Activated naive CD4-positive, alpha-beta T cell (primary cell): Measurements from ENCODE around the gene AQP1.

ENCODE experiments used
- DNase-seq, 4 experiments: peaks; one replicate each; lab custom pipeline; 2025; lab: John Stamatoyannopoulos, UW

Gene AQP1

GRCh38 chr7:30906515-30907240 is 5.0 kb upstream of the AQP1 start:
- no peak for DNase-seq

- no peak for DNase-seq
Observed at GRCh38 chr7:30907527-30908267, 4.0 kb upstream of the AQP1 start.

GRCh38 chr7:30908681-30909080 is 3.0 kb upstream of the AQP1 start:
- no peak for DNase-seq

GRCh38 chr7:30909431-30909830 is 2.2 kb upstream of the AQP1 start:
- no peak for DNase-seq

GRCh38 chr7:30910411-30911073 is 1.1 kb upstream of the AQP1 start:
- no peak for DNase-seq

GRCh38 chr7:30911133-30911532 is 520 bp upstream of the AQP1 start:
- no peak for DNase-seq

- DNase-seq, result no peak
Observed at GRCh38 chr7:30912021-30912730, 523 bp downstream of the AQP1 start.

- no peak for DNase-seq
Observed at GRCh38 chr7:30912731-30912985, 1.0 kb downstream of the AQP1 start.

GRCh38 chr7:30912986-30913811 is 1.5 kb downstream of the AQP1 start:
- no peak for DNase-seq

- no peak for DNase-seq
Observed at GRCh38 chr7:30913821-30914515, 2.3 kb downstream of the AQP1 start.

- DNase-seq, result no peak
Observed at GRCh38 chr7:30914596-30914995, 2.9 kb downstream of the AQP1 start.

- no peak for DNase-seq
Observed at GRCh38 chr7:30915005-30915601, 3.5 kb downstream of the AQP1 start.

- DNase-seq, result no peak
Observed at GRCh38 chr7:30915751-30916150, 4.1 kb downstream of the AQP1 start.

GRCh38 chr7:30916255-30916654 is 4.6 kb downstream of the AQP1 start:
- DNase-seq, result no peak

GRCh38 chr7:30916767-30917166 is 5.1 kb downstream of the AQP1 start:
- DNase-seq, result no peak

- DNase-seq, result no peak
Observed at GRCh38 chr7:30917216-30917893, 5.7 kb downstream of the AQP1 start.

GRCh38 chr7:30918676-30919075 is 7.0 kb downstream of the AQP1 start:
- DNase-seq, result no peak

- DNase-seq, result no peak
Observed at GRCh38 chr7:30920021-30920583, 8.4 kb downstream of the AQP1 start.

GRCh38 chr7:30920584-30921539 is 9.2 kb downstream of the AQP1 start:
- no peak for DNase-seq
